ENCODE data around the gene EDARADD.
"Not testable (repeated sequence)": the region's sequence is repeated elsewhere in the genome, so short reads cannot be mapped to it uniquely, and the experiment has no call there.

EDARADD gene

GRCh38 chr1:236491469-236492136 lies 97.5 kb downstream of the EDARADD start:
- no peak for DNase-seq

- DNase-seq = no peak
Measured at GRCh38 chr1:236492378-236492777, 98.3 kb downstream of the EDARADD start.

GRCh38 chr1:236494082-236494481 lies 100.0 kb downstream of the EDARADD start:
- DNase-seq = no peak

- no peak for DNase-seq
Measured at GRCh38 chr1:236494586-236495466, 100.7 kb downstream of the EDARADD start.

GRCh38 chr1:236495467-236496112 lies 101.5 kb downstream of the EDARADD start:
- DNase-seq = no peak

GRCh38 chr1:236497908-236498307 lies 103.8 kb downstream of the EDARADD start:
- no peak for DNase-seq

GRCh38 chr1:236501093-236501492 lies 107.0 kb downstream of the EDARADD start:
- DNase-seq = no peak

- DNase-seq = no peak
Measured at GRCh38 chr1:236502579-236502971, 108.5 kb downstream of the EDARADD start.

GRCh38 chr1:236502972-236503639 lies 109.0 kb downstream of the EDARADD start:
- peak; percentile 11 for DNase-seq

GRCh38 chr1:236504338-236504737 lies 110.3 kb downstream of the EDARADD start:
- DNase-seq = not testable (repeated sequence)

GRCh38 chr1:236507022-236507700 lies 113.1 kb downstream of the EDARADD start:
- no peak for DNase-seq

GRCh38 chr1:236508593-236509027 lies 114.5 kb downstream of the EDARADD start:
- DNase-seq = no peak

GRCh38 chr1:236509203-236509602 lies 115.1 kb downstream of the EDARADD start:
- no peak for DNase-seq

- DNase-seq = no peak
Measured at GRCh38 chr1:236509647-236510401, 115.7 kb downstream of the EDARADD start.

- no peak for DNase-seq
Measured at GRCh38 chr1:236511735-236512418, 117.8 kb downstream of the EDARADD start.

GRCh38 chr1:236514703-236515442 lies 120.8 kb downstream of the EDARADD start:
- DNase-seq = no peak

- no peak for DNase-seq
Measured at GRCh38 chr1:236515443-236515958, 121.4 kb downstream of the EDARADD start.

GRCh38 chr1:236516929-236517704 lies 123.0 kb downstream of the EDARADD start:
- DNase-seq = no peak

- DNase-seq = no peak
Measured at GRCh38 chr1:236518322-236518721, 124.2 kb downstream of the EDARADD start.
